Calu3 (cell line): ENCODE results near the gene BAMBI. TPM values are rescaled to one million over a fixed set of nuclear protein-coding genes. Genes with fewer than 3 reads are reported as not detected.

Experiments used
- BruUV-seq: library from RNA; stranded (reverse); fragments of 400-500 nt; replicated peaks from 2 replicates; lab custom pipeline; 2021; lab: Mats Ljungman, UMichigan
- CTCF ChIA-PET: fragments of 300-600 bp; sonication (Branson Sonifier 250); formaldehyde crosslinking; loops from one replicate; lab custom pipeline; 2022; ENCODE audit warnings: antibody characterized with exemption; lab: Charles Lee
- DNase-seq: peaks from one replicate; pipeline ENCODE4 v3.0.0; 2022
- H3K27ac Mint-ChIP-seq: one replicate; pipeline ENCODE4 v1.8.0; 2022; ENCODE audit warnings: mixed read lengths; ENCODE audit not compliant: unreplicated experiment
- H3K27me3 Mint-ChIP-seq: one replicate; pipeline ENCODE4 v1.8.0; 2022; ENCODE audit warnings: mixed read lengths; ENCODE audit not compliant: unreplicated experiment
- H3K36me3 Mint-ChIP-seq: one replicate; pipeline ENCODE4 v1.8.0; 2022; ENCODE audit warnings: mild to moderate bottlenecking, moderate library complexity, mixed read lengths; ENCODE audit not compliant: insufficient read depth, unreplicated experiment
- H3K4me1 Mint-ChIP-seq: one replicate; pipeline ENCODE4 v1.8.0; 2022; ENCODE audit warnings: mild to moderate bottlenecking, low read depth, mixed read lengths; ENCODE audit not compliant: unreplicated experiment
- H3K4me3 Mint-ChIP-seq: one replicate; pipeline ENCODE4 v1.8.0; 2022; ENCODE audit warnings: mild to moderate bottlenecking, low read depth, moderate library complexity, mixed read lengths; ENCODE audit not compliant: unreplicated experiment
- H3K9me3 Mint-ChIP-seq: one replicate; pipeline ENCODE4 v1.8.0; 2022; ENCODE audit warnings: low read depth, mixed read lengths; ENCODE audit not compliant: unreplicated experiment
- intact Hi-C: fragments of 100-400 bp; cut with micrococcal nuclease; formaldehyde crosslinking; loops from one replicate; pipeline ENCODE4 v1.10.0; 2022; ENCODE audit not compliant: unreplicated experiment
- total RNA-seq: library from RNA; stranded (reverse); gene quantifications from 2 replicates; pipeline ENCODE4 v1.2.3, GENCODE V29; 2022
- TF ChIP-seq, protein P1 (sequence below): fragments of 200-600 bp; IDR thresholded peaks from one replicate; pipeline ENCODE4 v1.8.0; 2022; ENCODE audit warnings: antibody characterized with exemption; ENCODE audit not compliant: unreplicated experiment

BAMBI gene
- total RNA-seq, 1 experiment from 2014 or later = 42.2 TPM

DNA sequence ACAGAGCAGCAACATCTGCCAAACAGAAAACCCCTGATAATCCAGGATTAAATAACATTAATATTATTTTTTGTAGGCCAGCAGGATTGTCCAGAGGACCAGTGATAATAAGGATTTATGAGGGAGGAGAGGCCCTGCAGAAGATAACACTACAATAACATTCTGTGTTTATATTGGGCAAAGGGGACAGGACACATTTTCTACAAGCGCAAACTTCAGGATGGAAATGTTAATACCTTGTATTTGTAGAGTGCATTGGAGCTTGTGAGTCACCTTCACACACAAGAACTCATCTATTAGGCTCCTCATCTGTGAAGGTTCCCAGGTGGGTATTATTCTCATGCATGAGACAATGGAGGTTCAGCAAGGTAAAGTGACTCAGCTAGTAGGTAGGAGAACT, 51.0 kb downstream of the BAMBI start:
- BruUV-seq = no TSS peak
- H3K27me3 Mint-ChIP-seq = no peaks in the 10 kb centered on the region
- intact Hi-C loops = no loop called here
- H3K9me3 Mint-ChIP-seq = no peaks in the 10 kb centered on the region
- DNase-seq = no peak
- no peak overlapping the region for H3K4me3 Mint-ChIP-seq
- TF ChIP-seq, protein P1, sequence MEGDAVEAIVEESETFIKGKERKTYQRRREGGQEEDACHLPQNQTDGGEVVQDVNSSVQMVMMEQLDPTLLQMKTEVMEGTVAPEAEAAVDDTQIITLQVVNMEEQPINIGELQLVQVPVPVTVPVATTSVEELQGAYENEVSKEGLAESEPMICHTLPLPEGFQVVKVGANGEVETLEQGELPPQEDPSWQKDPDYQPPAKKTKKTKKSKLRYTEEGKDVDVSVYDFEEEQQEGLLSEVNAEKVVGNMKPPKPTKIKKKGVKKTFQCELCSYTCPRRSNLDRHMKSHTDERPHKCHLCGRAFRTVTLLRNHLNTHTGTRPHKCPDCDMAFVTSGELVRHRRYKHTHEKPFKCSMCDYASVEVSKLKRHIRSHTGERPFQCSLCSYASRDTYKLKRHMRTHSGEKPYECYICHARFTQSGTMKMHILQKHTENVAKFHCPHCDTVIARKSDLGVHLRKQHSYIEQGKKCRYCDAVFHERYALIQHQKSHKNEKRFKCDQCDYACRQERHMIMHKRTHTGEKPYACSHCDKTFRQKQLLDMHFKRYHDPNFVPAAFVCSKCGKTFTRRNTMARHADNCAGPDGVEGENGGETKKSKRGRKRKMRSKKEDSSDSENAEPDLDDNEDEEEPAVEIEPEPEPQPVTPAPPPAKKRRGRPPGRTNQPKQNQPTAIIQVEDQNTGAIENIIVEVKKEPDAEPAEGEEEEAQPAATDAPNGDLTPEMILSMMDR = no peak
- H3K36me3 Mint-ChIP-seq = no peaks in the 10 kb centered on the region
- CTCF ChIA-PET = no interaction called here
- H3K4me1 Mint-ChIP-seq = no peaks in the 10 kb centered on the region
- H3K27ac Mint-ChIP-seq = no peak overlapping the region

DNA sequence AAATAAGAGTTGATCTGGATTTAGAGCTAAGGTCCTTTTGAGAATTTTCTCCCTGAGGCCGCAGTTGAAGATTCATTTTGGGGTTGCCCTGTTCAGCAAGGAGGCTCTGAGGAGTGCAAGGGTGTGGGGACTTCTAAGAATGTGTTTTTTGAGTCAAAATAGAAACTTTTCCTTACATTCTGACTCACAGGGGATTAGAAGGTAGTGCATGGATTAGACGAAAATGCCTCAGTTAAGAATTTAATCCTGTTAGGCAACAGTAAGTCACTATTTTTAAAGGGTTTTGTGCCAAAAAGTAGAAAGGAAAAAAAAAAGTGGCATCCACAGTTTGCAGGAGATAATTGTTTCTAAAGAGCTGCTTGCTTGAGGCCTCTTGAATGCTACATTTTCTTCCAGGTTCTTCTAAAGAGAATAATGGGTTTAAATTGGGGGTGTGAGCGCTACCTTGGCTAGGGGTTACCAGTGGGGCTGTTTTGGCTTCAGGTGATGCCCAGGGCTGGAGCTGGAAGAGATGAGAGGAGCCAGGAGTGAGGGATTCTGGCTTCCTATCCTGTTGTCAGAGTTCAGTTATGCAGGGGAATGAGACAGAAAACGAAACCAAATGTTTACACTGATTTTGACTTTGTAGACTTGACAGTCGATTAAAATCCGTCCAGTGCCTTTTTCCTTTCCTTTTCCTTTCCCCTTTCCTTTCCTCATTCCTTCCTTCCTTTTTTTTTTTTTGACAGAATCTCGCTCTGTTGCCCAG, 52.9 kb downstream of the BAMBI start:
- H3K27me3 Mint-ChIP-seq = no peaks in the 10 kb centered on the region
- CTCF ChIA-PET = interaction anchor here (0.7 kb wide), 1 partner anchor 594 kb away, joined by 5 read pairs; no protein-coding TSS in a partner anchor
- peaks cover 2% of the 10 kb centered on the region for H3K9me3 Mint-ChIP-seq
- H3K27ac Mint-ChIP-seq = no peak overlapping the region
- no peak for DNase-seq
- no peak overlapping the region for H3K4me3 Mint-ChIP-seq
- intact Hi-C loops = no loop called here
- TF ChIP-seq, protein P1 = no peak
- no peaks in the 10 kb centered on the region for H3K4me1 Mint-ChIP-seq
- no peaks in the 10 kb centered on the region for H3K36me3 Mint-ChIP-seq
- no TSS peak for BruUV-seq

DNA sequence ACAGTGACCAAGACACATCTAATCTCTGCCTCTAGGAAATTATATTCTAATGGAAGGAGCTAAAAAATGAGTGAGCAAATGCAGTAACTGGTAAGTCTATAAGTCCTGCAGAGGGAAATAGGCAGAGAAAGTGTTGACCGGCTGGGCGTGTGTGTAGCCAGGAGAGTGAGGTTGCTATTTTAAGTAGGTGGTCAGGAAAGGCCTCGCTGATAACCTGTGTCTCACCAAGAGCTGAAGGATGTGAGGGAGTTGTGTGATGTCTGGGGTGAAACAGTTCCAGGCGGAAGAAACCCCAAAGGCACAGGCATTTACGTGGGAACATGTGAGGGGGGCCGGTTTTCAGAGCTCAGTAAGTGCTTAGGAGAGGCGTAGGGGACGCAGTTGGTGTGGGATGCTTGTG, 54.8 kb downstream of the BAMBI start:
- no peak overlapping the region for H3K4me3 Mint-ChIP-seq
- BruUV-seq = no TSS peak
- H3K4me1 Mint-ChIP-seq = no peaks in the 10 kb centered on the region
- CTCF ChIA-PET = interaction anchor here (0.5 kb wide), 1 partner anchor 23 kb away, joined by 3 read pairs; no protein-coding TSS in a partner anchor
- no peak overlapping the region for H3K27ac Mint-ChIP-seq
- H3K9me3 Mint-ChIP-seq = peaks cover 2% of the 10 kb centered on the region
- no peak for DNase-seq
- intact Hi-C loops = no loop called here
- no peaks in the 10 kb centered on the region for H3K36me3 Mint-ChIP-seq
- peaks cover under 1% of the 10 kb centered on the region for H3K27me3 Mint-ChIP-seq
- TF ChIP-seq, protein P1 = no peak

Other genes with a start within 250 kb of the BAMBI start
- gene WAC, start 144.4 kb upstream of the BAMBI start, total RNA-seq = 125 and 127 TPM in 2 replicates